ELR (cell line): Measurements from ENCODE around the gene CCDC12.

Source experiments
- DNase-seq: peaks from one replicate; pipeline ENCODE4 v3.0.0-alpha.2; 2015; ENCODE audit warnings: low read depth

Gene CCDC12

GRCh38 chr3:46955157-46955556, 21.4 kb downstream of the CCDC12 start:
- DNase-seq: no peak

- DNase-seq: no peak
Observed at GRCh38 chr3:46954178-46954577, 22.4 kb downstream of the CCDC12 start.

- DNase-seq: no peak
Observed at GRCh38 chr3:46953234-46954010, 23.1 kb downstream of the CCDC12 start.

- no peak for DNase-seq
Observed at GRCh38 chr3:46952813-46953212, 23.7 kb downstream of the CCDC12 start.

- DNase-seq: no peak
Observed at GRCh38 chr3:46950650-46951241, 25.8 kb downstream of the CCDC12 start.

- no peak for DNase-seq
Observed at GRCh38 chr3:46950177-46950576, 26.4 kb downstream of the CCDC12 start.

GRCh38 chr3:46948830-46949671, 27.5 kb downstream of the CCDC12 start:
- no peak for DNase-seq

GRCh38 chr3:46947981-46948791, 28.4 kb downstream of the CCDC12 start:
- DNase-seq: peak; percentile 44

GRCh38 chr3:46947546-46947901, 29.0 kb downstream of the CCDC12 start:
- no peak for DNase-seq

GRCh38 chr3:46946856-46947545, 29.5 kb downstream of the CCDC12 start:
- peak; percentile 78 for DNase-seq

GRCh38 chr3:46946416-46946815, 30.1 kb downstream of the CCDC12 start:
- DNase-seq: no peak

- DNase-seq: no peak
Observed at GRCh38 chr3:46944191-46944590, 32.4 kb downstream of the CCDC12 start.

GRCh38 chr3:46943237-46944187, 33.0 kb downstream of the CCDC12 start:
- peak; percentile 30 for DNase-seq

GRCh38 chr3:46942481-46943236, 33.9 kb downstream of the CCDC12 start:
- DNase-seq: no peak

GRCh38 chr3:46942076-46942475, 34.5 kb downstream of the CCDC12 start:
- no peak for DNase-seq

GRCh38 chr3:46939578-46940445, 36.7 kb downstream of the CCDC12 start:
- DNase-seq: no peak

GRCh38 chr3:46938118-46938517, 38.4 kb downstream of the CCDC12 start:
- no peak for DNase-seq

GRCh38 chr3:46936733-46937250, 39.8 kb downstream of the CCDC12 start:
- DNase-seq: peak; percentile 78
